GM20431 (cell line): ENCODE measurements around the gene XIST.
"Not testable (repeated sequence)": the region's sequence is repeated elsewhere in the genome, so short reads cannot be mapped to it uniquely, and the experiment has no call there.

Experiments
- in situ Hi-C: fragments of 300-500 bp; cut with MseI, MboI; formaldehyde crosslinking; loops from one replicate; pipeline ENCODE4 v1.15.0; 2020; ENCODE audit warnings: low sequenced_read_pairs; ENCODE audit not compliant: unreplicated experiment

The XIST gene

DNA sequence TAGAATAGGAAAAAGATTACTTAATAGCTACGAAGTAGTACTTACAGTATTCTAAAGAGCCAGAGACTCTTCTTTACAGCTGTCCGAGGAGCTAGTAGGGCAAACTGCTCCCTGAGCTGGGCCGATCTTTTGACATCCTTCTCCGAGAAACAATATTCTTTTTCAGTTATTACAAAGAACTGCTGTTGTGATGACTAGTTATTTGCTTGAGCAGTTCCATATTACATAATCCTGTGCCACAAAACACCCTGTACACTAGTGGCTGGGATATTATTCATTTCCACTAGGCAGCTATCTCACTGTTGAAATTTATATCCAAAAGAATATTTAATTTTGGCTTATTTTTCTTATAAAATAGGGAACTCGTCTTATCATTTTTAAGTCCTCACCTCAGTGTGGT lies 11.2 kb downstream of the XIST start:
- in situ Hi-C loops: no loop called here

DNA sequence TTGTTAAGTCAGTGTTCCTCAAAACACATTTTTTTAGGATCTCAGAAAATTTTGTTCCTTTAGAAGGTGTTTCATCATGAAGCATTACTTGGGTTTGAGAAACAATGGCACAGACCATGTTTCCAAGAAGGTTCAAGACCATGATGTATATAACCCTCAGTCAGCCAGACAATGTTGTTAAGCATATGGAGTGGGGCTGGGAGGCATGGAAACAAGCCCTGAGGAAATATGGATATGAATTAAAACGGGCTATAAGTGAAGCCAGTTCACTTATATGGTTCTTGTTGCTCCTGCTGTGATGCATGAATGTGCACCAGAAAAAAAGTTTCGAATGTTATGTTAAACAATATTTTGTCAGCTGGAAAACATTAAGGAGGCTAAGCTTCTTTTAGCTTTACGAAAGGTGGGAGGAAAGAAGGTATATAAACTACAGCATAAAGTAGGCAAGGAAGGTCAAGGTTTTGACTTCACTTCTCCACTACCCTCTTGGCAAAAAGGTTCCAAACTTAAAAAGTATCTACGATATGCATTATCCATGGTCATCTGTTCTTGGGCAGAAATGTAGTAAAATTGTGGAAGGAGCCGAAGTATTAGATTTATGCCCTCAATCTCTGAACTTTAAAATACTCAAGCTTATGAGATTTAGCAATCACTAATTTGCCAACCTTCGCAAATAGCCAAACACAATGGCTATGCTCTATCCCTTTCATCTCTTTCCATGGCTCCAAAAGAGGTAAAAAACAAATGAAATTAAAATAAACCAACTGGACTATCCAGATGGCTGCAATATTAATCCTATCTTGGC lies 12.2 kb downstream of the XIST start:
- in situ Hi-C loops: no loop called here

DNA sequence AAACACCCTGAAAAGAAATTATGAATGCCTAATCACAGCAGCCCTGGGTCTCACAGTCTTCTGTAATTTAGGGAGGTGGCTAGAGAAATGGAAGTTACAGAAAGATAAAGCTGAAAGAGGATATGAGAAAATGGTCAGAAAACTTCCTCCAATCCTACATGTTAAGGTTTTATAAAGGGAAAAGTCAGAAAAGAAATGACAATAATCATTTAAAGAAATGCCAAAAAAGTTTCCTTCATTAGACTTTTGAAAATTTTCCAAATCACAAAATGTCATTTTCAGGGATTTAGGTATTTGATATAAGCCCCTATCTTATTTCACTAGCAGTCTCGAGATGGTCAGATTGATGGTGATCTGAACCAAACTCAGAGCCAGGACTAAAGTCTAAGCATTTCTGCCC lies 13.4 kb downstream of the XIST start:
- in situ Hi-C loops: no loop called here

DNA sequence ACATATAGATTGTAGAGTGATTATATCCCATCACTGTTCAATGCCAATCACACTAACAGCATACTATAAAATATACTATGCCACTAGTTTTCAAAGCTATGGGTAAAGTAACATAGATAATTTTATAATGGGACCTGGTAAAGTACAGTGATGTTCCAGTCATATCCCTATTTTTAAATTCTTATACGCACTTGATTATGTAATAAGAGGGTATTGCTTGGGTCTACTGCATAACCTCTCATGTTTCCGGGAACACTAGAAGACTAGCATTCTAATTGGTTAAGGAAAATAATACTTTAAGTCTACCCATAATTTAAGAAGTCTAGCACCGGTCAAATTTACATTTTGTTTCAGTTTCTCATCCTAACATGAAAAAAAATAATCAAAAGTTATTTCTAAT lies 14.4 kb downstream of the XIST start:
- in situ Hi-C loops: no loop called here

DNA sequence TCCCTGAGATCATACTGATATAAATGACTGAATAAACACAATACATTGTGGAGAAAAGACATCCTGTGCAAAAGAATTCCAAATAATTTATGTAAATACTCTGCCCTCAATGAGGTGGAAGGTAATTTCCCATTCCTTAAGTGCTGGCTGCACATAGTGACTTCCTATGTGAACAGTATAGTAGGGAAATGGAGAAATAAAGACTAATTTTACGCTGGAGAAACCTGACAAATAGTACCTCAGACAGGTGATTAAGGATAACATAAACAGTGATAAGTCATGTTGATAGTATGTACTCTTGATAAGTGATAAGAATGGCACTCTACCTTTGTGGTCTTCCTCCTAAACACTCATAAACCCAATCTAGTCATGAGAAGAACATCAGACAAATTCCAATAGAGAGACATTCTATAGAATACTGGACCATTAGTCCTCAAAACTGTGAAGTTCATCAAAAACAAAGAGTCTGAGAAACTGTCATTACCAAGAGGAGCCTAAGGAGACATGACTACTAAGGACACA lies 15.5 kb downstream of the XIST start:
- in situ Hi-C loops: no loop called here

DNA sequence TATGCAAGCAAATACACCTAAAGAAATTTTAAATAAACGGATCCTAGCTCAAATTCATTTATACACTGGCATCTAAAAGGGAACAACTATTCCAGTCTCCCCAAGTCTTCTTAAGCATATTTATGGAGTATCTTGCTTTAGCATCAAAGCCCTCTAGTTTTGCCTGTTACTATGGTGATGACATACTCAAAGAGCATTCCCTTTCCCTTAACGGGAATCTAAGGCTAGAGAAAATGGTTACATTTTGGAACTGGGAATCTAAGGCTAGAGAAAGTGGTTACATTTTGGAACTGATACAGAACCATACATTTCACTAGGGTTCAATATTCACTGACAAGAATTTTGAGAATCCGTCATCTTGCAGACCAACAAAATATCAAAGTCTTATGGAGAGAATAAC lies 18.3 kb downstream of the XIST start:
- in situ Hi-C loops: no loop called here

DNA sequence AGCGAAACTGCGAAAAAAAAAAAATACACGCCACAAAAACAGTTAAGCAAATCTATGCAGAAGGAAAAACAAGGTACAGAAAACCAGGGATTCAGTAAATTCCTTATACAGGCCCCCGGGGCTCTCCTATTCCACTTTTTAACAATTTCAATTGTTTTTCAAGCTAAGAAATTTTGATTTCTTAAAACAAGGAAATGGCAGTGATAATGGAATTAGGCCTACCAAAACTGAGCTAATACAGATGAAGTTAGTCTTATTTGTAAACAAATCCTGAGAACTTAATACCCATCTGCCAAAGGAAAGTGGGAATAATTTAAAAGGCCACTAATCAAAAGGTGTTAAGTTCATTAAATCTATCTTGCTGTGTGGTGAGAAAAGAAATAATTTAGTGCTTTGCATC lies 20.2 kb downstream of the XIST start:
- in situ Hi-C loops: no loop called here

DNA sequence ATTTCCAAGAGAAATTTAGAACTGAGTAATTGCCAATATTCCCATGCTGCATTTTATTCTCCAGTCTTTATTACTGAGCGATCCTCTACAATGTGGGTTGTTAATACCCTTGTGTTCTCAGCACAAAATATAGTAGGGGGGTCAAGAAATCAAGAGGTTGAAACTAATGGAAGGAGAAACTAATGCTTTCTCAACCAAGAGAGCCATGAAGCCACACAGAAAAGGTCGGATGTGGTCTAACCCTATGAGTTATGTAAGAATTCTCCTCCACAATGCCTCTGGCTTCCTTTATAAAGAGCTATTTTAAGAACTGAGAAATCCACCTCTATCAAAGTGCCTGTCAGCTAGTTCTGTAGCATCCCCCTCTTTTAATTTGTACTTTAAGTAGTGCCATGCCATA lies 21.0 kb downstream of the XIST start:
- in situ Hi-C loops: no loop called here

DNA sequence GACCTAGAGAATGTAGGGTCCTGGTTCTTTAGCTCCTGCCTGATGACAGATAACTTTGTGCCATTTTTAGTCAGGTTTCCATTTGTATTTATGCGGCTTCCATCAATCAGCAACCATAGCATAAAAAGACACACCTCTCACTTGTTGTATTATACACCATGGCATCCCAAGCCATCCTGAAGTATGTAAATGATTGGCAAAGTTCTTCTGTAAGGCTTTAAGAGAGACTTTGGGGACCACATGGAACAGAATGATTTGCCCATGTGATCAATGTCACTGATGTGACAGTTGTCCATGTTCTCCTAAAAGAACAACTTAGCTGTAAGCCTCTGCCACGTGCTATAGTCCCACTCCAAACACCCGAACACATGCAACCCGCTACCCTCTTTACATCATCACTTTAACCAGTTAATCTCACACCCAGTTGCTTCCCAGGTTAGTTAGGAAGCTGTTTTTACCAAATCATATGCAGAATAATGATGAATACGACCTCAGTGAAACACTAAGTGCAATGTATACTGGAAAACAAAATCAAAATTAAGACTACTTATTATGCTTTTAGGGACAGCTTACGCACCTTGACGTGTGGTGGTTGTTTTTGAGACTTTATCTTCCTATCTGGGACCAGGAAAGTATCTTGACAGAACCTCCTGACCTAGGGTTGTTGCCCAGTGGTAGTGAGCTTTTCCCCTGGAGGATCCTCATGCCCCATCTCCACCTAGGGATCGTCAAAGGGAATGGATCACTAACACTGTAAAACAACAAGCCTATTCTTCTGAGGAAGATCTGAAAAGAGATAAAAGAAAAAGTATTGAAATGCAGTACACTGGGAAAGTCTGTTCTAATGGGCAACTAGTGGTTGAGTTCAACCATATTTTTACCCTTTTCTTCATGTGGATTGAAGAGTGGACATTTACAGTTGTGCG lies 21.8 kb downstream of the XIST start:
- in situ Hi-C loops: no loop called here

DNA sequence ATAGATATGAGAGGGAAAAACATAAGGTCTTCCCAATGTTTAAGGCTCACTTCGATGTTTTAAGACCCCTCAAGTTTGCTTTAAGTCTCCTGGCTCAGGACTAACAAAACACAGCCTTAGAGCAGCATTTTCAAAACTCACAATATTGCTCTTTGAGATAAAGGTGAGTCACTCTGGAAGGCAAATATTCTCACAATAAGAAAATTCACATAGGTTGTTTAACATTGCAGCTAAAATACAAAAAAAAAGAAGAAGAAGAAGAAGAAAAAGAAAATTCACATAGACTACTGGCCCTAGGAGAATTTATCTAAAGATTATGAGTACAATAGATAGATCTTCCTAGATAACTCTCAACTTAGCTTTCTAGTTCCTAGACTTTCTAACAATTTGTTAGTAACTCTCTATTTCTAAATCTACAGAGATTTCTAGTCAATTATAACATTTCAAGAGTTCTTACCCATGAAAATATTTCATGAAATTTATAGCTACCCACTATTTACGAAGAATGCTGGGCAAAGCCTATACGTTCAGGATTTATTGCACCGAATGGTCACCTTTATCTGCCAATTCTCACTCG lies 22.5 kb downstream of the XIST start:
- in situ Hi-C loops: no loop called here

DNA sequence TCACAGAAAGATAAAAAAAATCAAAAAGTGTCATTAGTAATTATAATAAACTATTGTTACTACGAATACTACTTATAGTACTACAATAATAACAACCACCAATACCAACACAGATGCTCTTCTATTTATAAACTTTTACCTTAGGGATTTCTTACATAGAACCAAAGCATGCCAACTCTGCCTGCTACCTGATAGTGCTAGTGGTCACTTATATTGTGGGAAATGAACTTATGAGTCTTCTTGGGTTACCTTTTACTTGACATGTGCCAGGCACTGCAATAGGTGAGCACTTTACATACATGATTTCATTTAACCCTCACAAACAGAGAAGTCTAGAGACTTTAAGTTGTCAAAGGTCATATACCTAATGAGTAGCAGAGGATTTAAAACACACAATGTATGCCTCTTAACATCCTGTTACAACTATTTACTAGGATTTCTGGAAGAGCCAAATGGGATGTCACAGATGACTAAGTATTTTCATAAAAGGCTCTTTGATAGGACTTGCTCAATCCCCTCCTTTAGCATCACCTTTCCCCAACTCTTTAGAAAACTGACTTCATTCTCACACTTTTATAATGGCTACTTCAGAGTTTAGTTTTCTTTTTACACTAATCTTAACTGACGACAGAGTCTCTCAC lies 24.3 kb downstream of the XIST start:
- in situ Hi-C loops: no loop called here

DNA sequence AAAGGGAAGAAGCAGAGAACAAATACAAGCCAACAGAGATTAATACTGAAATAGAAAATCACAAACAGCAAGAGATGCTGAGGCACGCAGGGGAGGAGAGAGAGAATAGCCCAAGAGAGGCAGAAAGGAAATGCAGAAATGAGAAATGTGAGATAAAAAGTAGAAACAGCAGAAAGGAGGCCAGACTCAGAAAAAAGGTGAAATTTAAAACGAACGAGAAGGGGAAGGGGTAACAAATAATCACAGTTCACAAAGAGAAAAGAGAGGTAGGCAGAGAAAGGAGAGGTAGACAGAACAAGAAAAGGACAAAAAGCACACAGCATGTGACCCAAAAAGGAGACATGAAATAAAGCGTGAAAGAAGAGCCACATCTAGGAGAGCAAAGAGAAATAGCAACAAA lies 25.1 kb downstream of the XIST start:
- in situ Hi-C loops: no loop called here

DNA sequence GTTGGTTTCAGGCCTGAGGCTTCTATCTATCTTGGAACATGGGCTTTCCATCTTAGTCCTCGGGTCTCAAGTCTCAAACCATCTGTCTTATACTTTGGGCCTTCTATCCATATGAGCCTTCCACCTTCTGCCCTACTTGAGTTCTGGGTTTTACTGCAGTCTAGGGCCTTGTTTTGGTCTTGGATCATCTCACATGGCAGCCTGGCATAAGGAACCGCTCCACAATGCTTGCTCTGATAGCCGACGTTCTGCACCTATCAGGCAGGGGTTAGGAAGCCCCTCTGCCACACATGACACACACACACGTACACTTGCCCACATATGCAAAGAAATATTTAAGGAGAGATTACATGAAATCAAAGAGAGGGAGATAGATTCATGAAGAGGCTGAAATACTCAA lies 25.5 kb downstream of the XIST start:
- in situ Hi-C loops: no loop called here

DNA sequence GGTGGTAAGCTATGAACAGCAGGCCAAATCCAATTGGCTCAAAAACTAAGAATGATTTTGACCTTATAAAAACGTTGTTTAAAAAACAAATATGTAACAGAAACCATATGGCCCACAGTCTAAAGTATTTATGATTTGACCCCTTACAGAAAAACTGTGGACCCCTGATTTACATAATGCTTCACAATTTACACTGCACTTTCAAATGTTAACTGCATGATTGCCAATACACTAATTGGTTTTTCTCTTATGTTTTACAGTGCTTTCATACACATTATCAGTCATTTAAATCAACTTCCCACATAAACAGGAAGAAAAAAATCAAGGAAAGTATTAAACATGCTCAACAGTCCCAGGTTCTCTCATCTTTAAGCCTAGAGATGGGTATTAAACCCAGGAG lies 26.9 kb downstream of the XIST start:
- in situ Hi-C loops: no loop called here

DNA sequence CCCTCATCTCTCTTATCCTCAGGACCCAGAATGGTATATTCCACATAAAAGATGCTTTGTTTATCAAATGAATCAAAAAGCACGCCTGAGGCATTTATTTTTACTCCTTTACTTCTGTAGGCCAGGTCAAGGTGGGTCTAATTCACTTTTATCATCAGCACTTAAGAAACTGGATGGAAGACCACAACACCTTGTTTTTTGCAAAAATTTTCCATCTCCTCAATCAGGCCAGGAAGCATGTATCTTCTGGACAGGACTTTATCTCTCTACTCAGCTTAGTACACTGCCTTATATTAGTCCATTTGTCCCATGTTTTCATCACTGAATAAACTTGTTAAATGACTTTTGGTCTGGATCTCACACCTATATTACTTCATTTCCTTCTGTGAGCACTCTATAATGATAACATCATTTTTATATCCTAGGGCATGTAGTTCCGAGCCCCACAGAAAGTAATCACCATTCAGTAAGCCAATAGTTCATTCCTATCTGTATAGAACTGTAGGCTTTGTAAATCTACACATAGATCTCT lies 29.0 kb downstream of the XIST start:
- in situ Hi-C loops: no loop called here

DNA sequence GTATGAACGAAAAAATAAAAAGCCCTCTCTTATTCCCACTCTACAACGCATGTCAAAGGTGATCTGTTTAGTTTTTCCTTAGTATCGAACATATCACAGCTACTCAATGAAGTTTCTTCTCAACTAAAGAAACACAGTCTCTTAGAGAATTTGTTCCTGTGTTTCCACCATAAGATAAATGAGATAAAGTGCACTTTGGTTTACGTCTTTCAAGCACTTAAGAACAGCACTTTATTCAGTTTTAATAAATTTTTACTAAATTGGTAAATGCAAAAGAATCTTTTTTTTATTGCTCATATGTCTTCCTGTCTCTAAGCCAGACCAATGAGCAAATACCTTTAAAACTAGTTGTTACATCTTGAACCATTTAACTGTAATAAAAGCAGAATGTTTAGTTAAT lies 29.7 kb downstream of the XIST start:
- in situ Hi-C loops: no loop called here

DNA sequence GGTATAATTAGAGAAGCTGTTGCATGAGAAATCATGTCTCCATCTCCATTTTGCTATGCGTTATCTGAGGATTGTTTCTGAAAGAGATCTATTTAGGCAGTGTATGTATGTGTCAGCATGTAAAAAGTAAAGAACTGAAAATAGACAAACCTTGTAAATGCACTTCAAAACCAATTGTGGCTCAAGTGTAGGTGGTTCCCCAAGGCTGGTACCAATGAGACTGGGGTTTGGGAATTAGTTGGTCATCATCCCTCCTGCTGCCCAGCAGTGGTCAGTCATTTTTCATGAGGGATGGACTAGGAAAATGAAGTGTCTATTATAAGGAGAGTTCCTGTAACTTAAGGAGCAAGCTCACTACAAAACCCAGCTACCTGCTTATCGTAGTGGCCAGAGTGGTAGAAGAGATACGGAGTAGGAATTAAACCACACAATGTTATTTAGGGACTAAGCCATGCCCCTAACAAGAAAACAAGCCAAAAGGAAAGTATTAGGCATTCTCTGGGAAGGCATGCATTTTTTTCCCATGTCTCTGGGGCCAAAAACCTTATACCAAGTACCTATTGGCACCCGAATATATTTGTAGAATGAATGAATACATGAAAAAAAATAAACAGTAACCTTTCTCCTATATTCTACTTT lies 30.5 kb downstream of the XIST start:
- in situ Hi-C loops: no loop called here

DNA sequence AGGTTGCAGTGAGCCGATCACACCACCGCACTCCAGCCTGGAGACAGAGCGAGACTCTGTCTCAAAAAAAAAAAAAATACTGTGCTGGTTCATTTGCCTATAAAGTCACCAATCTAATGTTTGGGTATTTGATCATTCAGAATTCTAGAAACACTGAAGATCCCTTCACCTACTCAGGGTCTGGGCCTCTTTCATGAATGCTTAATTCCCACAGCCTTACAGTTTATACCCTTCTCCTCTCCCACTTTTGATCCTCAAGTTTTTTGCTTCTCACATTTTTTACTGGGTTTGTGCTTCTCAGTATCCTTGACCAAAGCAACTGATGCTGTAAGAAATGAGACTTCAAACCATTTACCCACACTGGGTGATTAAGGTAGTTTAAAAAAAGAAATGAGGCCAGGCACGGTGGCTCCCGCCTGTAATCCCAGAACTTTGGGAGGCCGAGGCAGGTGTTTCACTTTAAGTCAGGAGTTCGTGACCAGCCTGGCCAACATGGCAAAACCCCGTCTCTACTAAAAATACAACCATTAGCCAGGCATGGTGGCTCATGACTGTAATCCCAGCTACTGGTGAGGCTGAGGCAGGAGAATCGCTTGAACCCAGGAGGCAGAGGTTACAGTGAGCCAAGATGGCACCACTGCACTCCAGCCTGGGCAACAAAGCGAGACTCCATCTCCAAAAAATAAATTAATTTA lies 32.5 kb downstream of the XIST start:
- in situ Hi-C loops: not testable (repeated sequence)
